Tibial nerve (tissue), 4 donors: ENCODE results near the gene ZNF136.

Experiments used
- CTCF ChIP-seq, 5 experiments: fragments of 200-600 bp in 3 of 5; fragments of 450-650 bp in 2 of 5; sonication (generic) in 3 of 5; IDR thresholded peaks; one replicate each; pipeline ENCODE4 v1.5.1; 2016 to 2019; ENCODE audit warnings: antibody characterized with exemption in 5 of 5, mild to moderate bottlenecking in 3 of 5, moderate library complexity in 2 of 5
- EP300 ChIP-seq, 2 donors: sonication (generic); formaldehyde crosslinking; IDR thresholded peaks; one replicate each; pipeline ENCODE4 v1.6.1; 2017; ENCODE audit warnings: antibody characterized with exemption in 2 of 2, mild to moderate bottlenecking in 1 of 2
- POLR2A ChIP-seq, 2 donors: fragments of 450-650 bp; IDR thresholded peaks; one replicate each; pipeline ENCODE4 v1.6.1; 2017; ENCODE audit warnings: antibody characterized with exemption in 2 of 2, mild to moderate bottlenecking in 2 of 2, moderate library complexity in 2 of 2

- TF ChIP-seq CTCF (IDR thresholded peaks at IDR 0.05) = no peak
- TF ChIP-seq POLR2A (IDR thresholded peaks at IDR 0.05) = no peak
- no peak for TF ChIP-seq EP300 (IDR thresholded peaks at IDR 0.05)
Measured at GRCh38 chr19:12199757-12200419, 37.0 kb downstream of the ZNF136 start.
